ENCODE data around the gene GUCD1. TPM values are rescaled to one million over a fixed set of nuclear protein-coding genes. Genes with fewer than 3 reads are reported as not detected.

Gene GUCD1
- total and polyA plus RNA-seq, 7 donors, result 85.6 to 301 (median 98.6) TPM

DNA sequence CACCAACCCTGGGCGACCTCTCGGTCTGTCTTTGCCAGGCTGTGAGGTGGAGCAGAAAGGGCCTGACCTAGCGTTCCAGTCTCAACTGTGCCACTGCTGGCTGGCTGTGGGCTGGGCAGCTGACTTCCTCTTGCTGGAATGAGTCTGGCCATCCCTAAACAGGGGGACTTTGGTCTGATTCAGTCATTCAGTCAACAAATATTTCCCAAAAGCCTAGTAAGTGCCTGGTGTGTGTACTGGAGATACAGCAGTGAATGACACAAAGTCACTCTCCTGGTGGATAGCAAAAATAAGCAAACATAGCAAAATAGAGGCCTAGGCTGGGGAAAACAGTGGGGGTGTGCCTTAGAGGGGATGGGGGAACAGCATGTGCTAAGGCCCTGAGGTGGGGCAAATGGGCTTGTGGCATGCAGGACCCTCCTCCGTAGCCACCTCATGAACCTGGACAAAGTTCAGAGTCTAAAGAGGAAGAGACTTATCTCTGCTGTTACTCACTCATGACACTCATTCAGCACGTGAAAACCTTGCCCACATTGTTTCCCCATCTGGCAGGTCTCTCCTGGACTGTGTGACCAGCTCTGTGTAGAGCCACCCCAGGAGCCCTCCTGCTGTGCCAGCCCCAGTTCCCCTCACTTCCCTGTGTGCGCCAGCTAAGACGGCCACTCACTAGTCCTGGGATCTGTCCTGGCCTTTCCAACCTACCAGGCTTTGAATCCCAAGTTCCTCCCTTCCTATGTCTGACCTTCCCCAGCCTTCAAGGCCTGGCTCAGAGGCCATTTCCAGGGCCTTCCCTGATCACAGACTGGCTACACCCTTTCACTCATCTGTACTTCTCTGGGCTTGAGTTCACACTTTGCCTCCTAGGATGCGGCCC, 4.7 kb downstream of the GUCD1 start:
- TF ChIP-seq, protein P1, sequence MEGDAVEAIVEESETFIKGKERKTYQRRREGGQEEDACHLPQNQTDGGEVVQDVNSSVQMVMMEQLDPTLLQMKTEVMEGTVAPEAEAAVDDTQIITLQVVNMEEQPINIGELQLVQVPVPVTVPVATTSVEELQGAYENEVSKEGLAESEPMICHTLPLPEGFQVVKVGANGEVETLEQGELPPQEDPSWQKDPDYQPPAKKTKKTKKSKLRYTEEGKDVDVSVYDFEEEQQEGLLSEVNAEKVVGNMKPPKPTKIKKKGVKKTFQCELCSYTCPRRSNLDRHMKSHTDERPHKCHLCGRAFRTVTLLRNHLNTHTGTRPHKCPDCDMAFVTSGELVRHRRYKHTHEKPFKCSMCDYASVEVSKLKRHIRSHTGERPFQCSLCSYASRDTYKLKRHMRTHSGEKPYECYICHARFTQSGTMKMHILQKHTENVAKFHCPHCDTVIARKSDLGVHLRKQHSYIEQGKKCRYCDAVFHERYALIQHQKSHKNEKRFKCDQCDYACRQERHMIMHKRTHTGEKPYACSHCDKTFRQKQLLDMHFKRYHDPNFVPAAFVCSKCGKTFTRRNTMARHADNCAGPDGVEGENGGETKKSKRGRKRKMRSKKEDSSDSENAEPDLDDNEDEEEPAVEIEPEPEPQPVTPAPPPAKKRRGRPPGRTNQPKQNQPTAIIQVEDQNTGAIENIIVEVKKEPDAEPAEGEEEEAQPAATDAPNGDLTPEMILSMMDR (IDR thresholded peaks at IDR 0.05), result no peak
- TF ChIP-seq POLR2A (IDR thresholded peaks at IDR 0.05) (no peak), POLR2AphosphoS5 (IDR thresholded peaks at IDR 0.05) (no peak), EP300 (IDR thresholded peaks at IDR 0.05) (no peak)
- Histone ChIP-seq H3K9me3 (no peaks in the 10 kb centered on the region), H3K4me3 (no peak overlapping the region), H3K36me3 (peaks cover 19 to 29% (median 24%) of the 10 kb centered on the region in 4 donors), H3K27ac (no peak overlapping the region), H3K27me3 (no peaks in the 10 kb centered on the region), H3K4me1 (peaks cover 0 to 38% (median 30%) of the 10 kb centered on the region in 4 donors)
- no peak for DNase-seq
- intact Hi-C loops (cut with DNase I), result no loop called here
- WGBS, 2 donors, result 45 to 74% methylated on average over 8 of the region's 8 CpGs

GRCh38 chr22:24548812-24549211, 6.1 kb downstream of the GUCD1 start:
- Histone ChIP-seq H3K4me3 (no peak overlapping the region), H3K27ac (no peak overlapping the region), H3K27me3 (no peaks in the 10 kb centered on the region), H3K4me1 (peaks cover 0 to 44% (median 39%) of the 10 kb centered on the region in 4 donors), H3K9me3 (no peaks in the 10 kb centered on the region), H3K36me3 (peaks cover 21 to 38% (median 28%) of the 10 kb centered on the region in 4 donors)
- 97 to 98% methylated on average over 4 of the region's 4 CpGs for WGBS, 2 donors
- intact Hi-C loops (cut with DNase I), result no loop called here
- no peak for TF ChIP-seq EP300 (IDR thresholded peaks at IDR 0.05)
- TF ChIP-seq, protein P1 (IDR thresholded peaks at IDR 0.05), result no peak
- TF ChIP-seq POLR2A (IDR thresholded peaks at IDR 0.05), result no peak
- no peak for DNase-seq

GRCh38 chr22:24543679-24544243, 11.2 kb downstream of the GUCD1 start:
- DNase-seq, result no peak
- Histone ChIP-seq H3K4me1 (peaks cover 0 to 23% (median 14%) of the 10 kb centered on the region in 4 donors), H3K36me3 (peaks cover 40 to 86% (median 65%) of the 10 kb centered on the region in 4 donors), H3K4me3 (no peak overlapping the region), H3K27ac (peak overlapping the region in 2 of 4 donors; percentile 57 to 67), H3K27me3 (no peaks in the 10 kb centered on the region), H3K9me3 (no peaks in the 10 kb centered on the region)
- 96% methylated on average over 11 of the region's 11 CpGs for WGBS, 2 donors
- TF ChIP-seq POLR2A (IDR thresholded peaks at IDR 0.05) (no peak), EP300 (IDR thresholded peaks at IDR 0.05) (no peak), POLR2AphosphoS5 (IDR thresholded peaks at IDR 0.05) (no peak)
- TF ChIP-seq, protein P1 (IDR thresholded peaks at IDR 0.05), result no peak
- intact Hi-C loops (cut with DNase I), result no loop called here

- intact Hi-C loops (cut with DNase I), result no loop called here
- Histone ChIP-seq H3K9me3 (no peaks in the 10 kb centered on the region), H3K4me1 (peaks cover 0 to 23% (median 14%) of the 10 kb centered on the region in 4 donors), H3K27me3 (no peaks in the 10 kb centered on the region), H3K27ac (no peak overlapping the region), H3K4me3 (no peak overlapping the region), H3K36me3 (peaks cover 39 to 83% (median 62%) of the 10 kb centered on the region in 4 donors)
- TF ChIP-seq POLR2A (IDR thresholded peaks at IDR 0.05), result no peak
- TF ChIP-seq POLR2AphosphoS5 (IDR thresholded peaks at IDR 0.05), result no peak
- TF ChIP-seq EP300 (IDR thresholded peaks at IDR 0.05), result no peak
- TF ChIP-seq, protein P1 (IDR thresholded peaks at IDR 0.05), result no peak
- WGBS, 2 donors, result 88 to 91% methylated on average over 7 of the region's 7 CpGs
- no peak for DNase-seq
These were observed 11.7 kb downstream of the GUCD1 start for GRCh38 chr22:24543185-24543601.
